ENCODE data around the gene ARIH2. TPM values are rescaled to one million over a fixed set of nuclear protein-coding genes. Genes with fewer than 3 reads are reported as not detected.

Gene ARIH2
- total and polyA plus RNA-seq, 7 donors: 59.5 to 163 (median 110) TPM

- WGBS, 3 donors: 79 to 91% (median 80%) methylated on average over 6 of the region's 6 CpGs
- TF ChIP-seq CTCF (IDR thresholded peaks at IDR 0.05): no peak
- intact Hi-C loops (cut with DNase I): no loop called here
- Histone ChIP-seq H3K4me3 (no peak overlapping the region), H3K36me3 (ENCODE audit: insufficient read depth in 1 of 2, low read depth in 1 of 2) (peaks cover 2 to 9% of the 10 kb centered on the region in 2 donors), H3K4me1 (peaks cover 3% of the 10 kb centered on the region), H3K9me3 (no peaks in the 10 kb centered on the region), H3K27ac (no peak overlapping the region), H3K27me3 (ENCODE audit: insufficient read depth in 3 of 3, low read length in 2 of 3) (no peaks in the 10 kb centered on the region)
- ATAC-seq (no peak), DNase-seq (no peak)
Measured at GRCh38 chr3:49001155-49001554, 82.5 kb downstream of the ARIH2 start.

GRCh38 chr3:49004352-49005302 lies 86.0 kb downstream of the ARIH2 start:
- Histone ChIP-seq H3K27ac (no peak overlapping the region), H3K27me3 (ENCODE audit: insufficient read depth in 3 of 3, low read length in 2 of 3) (no peaks in the 10 kb centered on the region), H3K9me3 (no peaks in the 10 kb centered on the region), H3K36me3 (ENCODE audit: insufficient read depth in 1 of 2, low read depth in 1 of 2) (peaks cover 0 to 3% of the 10 kb centered on the region in 2 donors), H3K4me3 (no peak overlapping the region), H3K4me1 (peaks cover 17% of the 10 kb centered on the region)
- ATAC-seq: no peak
- intact Hi-C loops (cut with DNase I): no loop called here
- no peak for TF ChIP-seq CTCF (IDR thresholded peaks at IDR 0.05)
- DNase-seq: no peak
- WGBS, 3 donors: 85 to 89% (median 89%) methylated on average over 16 of the region's 16 CpGs

GRCh38 chr3:49005303-49005680 lies 86.7 kb downstream of the ARIH2 start:
- 96 to 100% (median 97%) methylated on average over 3 of the region's 3 CpGs for WGBS, 3 donors
- Histone ChIP-seq H3K27me3 (ENCODE audit: insufficient read depth in 3 of 3, low read length in 2 of 3) (no peaks in the 10 kb centered on the region), H3K27ac (peak overlapping the region; percentile 16), H3K4me3 (no peak overlapping the region), H3K4me1 (peaks cover 17% of the 10 kb centered on the region), H3K36me3 (ENCODE audit: insufficient read depth in 1 of 2, low read depth in 1 of 2) (peaks cover 0 to 3% of the 10 kb centered on the region in 2 donors), H3K9me3 (no peaks in the 10 kb centered on the region)
- intact Hi-C loops (cut with DNase I): no loop called here
- no peak for TF ChIP-seq CTCF (IDR thresholded peaks at IDR 0.05)
- DNase-seq (no peak), ATAC-seq (no peak)

GRCh38 chr3:49005998-49006397 lies 87.4 kb downstream of the ARIH2 start:
- 87 to 95% (median 93%) methylated on average over 5 of the region's 5 CpGs for WGBS, 3 donors
- Histone ChIP-seq H3K27ac (peak overlapping the region; percentile 95), H3K27me3 (ENCODE audit: insufficient read depth in 3 of 3, low read length in 2 of 3) (no peaks in the 10 kb centered on the region), H3K9me3 (no peaks in the 10 kb centered on the region), H3K36me3 (ENCODE audit: insufficient read depth in 1 of 2, low read depth in 1 of 2) (peaks cover 0 to 3% of the 10 kb centered on the region in 2 donors), H3K4me1 (peaks cover 17% of the 10 kb centered on the region), H3K4me3 (peak overlapping the region; percentile 87)
- intact Hi-C loops (cut with DNase I): no loop called here
- no peak for ATAC-seq
- no peak for TF ChIP-seq CTCF (IDR thresholded peaks at IDR 0.05)
- no peak for DNase-seq
